GM10266 (cell line): ENCODE measurements around the gene CST7.

ENCODE experiments used
- DNase-seq: peaks from one replicate; pipeline ENCODE4 v3.0.0; 2012; ENCODE audit errors: extremely low spot score
- TF ChIP-seq, protein P1 (sequence below): IDR thresholded peaks from 2 replicates; pipeline ENCODE4 v1.5.1; 2012; ENCODE audit warnings: mild to moderate bottlenecking, low read depth; ENCODE audit not compliant: control insufficient read depth, insufficient read depth; ENCODE audit errors: missing control alignments

Gene CST7

DNA sequence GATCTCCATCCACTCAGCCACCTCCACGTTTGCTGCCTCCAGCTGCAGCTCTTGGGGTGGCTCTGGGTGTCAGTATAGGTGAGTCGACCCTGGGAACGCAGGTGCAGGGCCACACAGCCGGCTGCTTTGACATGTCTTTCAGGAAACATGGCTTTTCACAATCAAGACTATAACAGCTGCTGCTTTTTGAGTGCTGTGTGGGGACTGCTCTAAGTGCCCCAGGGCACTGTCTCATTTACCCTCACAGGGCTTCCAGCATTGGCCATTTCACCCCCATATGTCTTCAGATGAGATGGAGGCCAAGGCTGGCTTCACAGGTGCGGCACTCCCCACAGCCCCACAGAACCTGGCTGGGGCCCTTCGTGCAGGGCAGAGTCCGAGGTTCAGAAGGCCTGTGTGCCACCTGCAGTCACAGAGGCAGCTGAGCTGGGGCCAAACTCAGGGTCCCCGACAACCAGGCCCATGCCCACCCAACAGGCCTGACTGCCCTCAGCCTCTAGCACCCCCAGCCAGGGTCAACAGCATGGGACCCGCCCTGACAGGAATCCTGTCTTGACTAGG lies 14.9 kb upstream of the CST7 start:
- DNase-seq, result no peak

DNA sequence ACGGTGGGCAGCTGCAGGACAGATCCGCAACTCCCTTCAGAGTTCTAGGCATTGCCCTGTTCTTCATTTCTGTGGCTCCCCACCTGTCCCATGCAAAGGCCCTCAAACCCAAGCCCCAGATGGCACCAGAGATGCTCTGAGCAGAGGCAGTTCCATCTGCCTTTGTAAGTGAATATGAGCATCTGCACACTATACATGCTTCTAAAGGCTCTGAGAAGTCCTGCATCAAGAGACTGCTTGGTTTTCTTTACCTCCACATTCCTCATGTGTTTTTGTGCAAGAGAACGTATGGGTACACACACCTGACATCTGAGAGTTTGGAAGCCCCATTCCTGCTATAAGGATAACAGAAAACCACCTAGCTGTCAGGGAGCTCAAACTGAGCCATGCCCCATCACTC lies 14.4 kb upstream of the CST7 start:
- DNase-seq, result no peak
- TF ChIP-seq, protein P1, sequence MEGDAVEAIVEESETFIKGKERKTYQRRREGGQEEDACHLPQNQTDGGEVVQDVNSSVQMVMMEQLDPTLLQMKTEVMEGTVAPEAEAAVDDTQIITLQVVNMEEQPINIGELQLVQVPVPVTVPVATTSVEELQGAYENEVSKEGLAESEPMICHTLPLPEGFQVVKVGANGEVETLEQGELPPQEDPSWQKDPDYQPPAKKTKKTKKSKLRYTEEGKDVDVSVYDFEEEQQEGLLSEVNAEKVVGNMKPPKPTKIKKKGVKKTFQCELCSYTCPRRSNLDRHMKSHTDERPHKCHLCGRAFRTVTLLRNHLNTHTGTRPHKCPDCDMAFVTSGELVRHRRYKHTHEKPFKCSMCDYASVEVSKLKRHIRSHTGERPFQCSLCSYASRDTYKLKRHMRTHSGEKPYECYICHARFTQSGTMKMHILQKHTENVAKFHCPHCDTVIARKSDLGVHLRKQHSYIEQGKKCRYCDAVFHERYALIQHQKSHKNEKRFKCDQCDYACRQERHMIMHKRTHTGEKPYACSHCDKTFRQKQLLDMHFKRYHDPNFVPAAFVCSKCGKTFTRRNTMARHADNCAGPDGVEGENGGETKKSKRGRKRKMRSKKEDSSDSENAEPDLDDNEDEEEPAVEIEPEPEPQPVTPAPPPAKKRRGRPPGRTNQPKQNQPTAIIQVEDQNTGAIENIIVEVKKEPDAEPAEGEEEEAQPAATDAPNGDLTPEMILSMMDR, result no peak

More for the DNA sequence above, 14.9 kb upstream of the CST7 start:
- TF ChIP-seq, protein P1, result no peak

DNA sequence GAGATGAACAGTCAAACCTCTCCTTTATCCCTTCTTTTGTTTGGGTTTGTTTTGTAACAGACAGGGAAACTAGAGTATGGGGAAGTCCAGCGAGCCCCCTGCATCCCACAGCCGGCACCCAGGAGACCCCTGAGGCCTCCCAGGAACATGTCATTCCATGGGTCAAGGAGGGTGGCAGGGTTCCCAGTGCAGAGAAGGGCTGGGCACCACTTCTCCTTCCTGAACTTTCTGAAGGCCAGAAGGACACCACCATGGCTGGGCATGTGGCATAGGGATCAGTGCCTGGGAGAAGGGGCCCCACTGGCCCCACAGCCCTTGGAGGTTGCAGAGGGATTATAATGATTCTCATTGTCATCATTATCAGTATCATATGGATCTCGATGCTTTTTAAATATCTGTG lies 13.9 kb upstream of the CST7 start:
- TF ChIP-seq, protein P1, result no peak
- DNase-seq, result no peak

DNA sequence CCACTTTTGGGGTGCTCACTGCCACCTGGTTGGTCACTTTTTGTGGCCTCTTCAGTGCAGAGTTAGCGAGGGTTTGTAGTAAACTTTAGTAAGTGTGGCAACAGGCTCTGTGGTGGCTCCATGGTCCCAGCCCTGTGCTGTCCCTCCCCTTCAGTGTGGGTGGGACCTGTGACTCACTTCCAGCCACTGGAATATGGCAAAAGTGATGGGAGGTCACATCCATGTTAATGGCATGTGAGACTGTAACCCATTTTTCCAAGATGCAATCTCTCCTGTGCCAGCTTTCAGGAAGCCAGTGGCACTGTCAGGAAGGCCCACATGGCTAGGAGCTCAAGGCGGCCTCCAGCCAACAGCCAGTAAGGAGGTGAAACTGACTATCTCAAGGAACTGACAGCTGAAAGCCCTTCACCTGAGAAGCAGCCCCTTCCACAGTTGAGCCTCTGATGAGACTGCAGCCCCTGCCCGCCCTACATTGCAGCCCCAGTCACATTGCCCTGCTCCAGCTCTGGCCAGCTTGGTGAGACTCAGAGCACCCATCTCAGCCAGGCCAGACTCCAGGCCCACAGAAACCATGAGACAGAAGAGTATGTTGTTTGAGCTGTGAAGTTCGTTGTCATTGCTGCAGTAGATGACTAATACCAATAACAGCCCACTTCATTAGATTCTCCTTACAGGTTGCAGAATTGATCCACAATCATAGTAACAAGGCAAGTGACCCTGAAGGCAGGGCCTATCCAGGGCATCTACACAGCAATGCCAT lies 13.1 kb upstream of the CST7 start:
- DNase-seq, result no peak
- TF ChIP-seq, protein P1, result no peak

DNA sequence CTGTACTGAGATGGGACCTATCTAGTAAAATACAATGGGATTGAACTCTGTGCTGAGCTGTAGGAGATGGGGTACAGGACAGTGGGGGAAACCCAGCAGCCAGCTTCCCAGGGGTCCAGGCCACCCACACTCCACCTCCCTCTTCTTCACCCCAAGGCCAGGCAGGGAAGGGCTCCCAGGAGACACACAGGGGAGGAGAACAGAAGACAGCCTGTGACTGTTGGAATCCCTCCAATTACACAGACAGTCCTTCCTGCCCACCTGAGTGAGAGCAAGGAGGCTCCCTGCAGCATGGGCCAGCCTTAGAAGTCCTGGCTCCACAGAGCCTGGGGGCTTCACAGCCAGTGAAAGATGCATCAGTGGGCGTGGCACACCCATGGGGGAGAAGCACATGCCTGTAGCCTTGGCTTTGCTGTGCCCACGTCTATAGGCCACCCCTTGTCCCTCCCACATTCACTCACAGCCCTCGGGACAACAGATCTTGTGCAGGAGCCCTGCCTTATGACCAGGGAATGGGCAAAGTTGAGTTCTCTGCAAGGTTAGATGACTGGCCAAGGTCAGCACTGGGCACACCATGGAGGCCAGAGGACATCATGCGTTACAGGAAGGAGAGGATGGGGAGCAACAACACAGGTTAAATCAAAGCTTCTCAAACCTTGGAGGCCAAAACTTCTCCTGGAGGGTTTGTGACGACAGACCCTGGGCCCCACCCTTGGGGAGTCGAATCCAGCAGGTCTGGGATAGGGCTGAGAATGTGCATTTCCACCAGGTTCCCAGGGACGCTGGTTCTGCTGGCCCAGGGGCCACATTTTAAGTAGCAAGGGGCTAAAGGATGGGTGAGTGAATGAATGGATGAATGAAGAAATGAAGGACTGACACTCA lies 12.3 kb upstream of the CST7 start:
- TF ChIP-seq, protein P1, result no peak
- no peak for DNase-seq

DNA sequence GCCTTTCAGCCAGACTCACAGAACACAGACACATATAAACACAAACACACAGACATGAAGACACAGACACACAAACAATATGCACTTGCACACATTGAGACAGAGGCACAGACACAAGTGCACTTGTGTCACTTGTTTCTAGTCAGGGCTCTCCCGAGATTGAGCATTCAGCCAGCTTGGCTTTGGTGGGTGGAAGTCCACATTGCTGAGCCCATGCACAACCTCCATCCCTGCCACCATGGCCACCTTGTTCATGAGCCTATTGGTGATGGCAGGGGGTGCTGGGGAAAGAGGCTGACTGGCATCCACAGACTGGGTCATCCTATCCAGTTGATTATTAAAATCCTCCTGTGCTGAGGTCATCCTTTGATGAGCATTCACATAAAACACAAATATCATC lies 11.5 kb upstream of the CST7 start:
- TF ChIP-seq, protein P1, result no peak
- DNase-seq, result no peak
